Right atrium auricular region (tissue), 2 donors: ENCODE data around the gene KIRREL1. TPM values are rescaled to one million over a fixed set of nuclear protein-coding genes. Genes with fewer than 3 reads are reported as not detected.

Experiments
- DNase-seq: peaks from one replicate; pipeline ENCODE4 v3.0.0-alpha.2; 2019; ENCODE audit warnings: low spot score
- H3K27ac ChIP-seq, 2 donors: fragments of 200-600 bp; sonication (generic); 1 replicate in 1 of 2; 2 replicates in 1 of 2; pipeline ENCODE4 v1.5.1; 2016 to 2019
- H3K27me3 ChIP-seq, 2 donors: fragments of 200-600 bp; sonication (generic); one replicate each; pipeline versions ENCODE4 v1.5.1 to v1.6.0; 2017 to 2019
- H3K36me3 ChIP-seq: fragments of 200-600 bp; sonication (generic); one replicate; pipeline ENCODE4 v1.5.1; 2016
- H3K4me1 ChIP-seq, 2 donors: fragments of 200-600 bp; sonication (generic); one replicate each; pipeline versions ENCODE4 v1.5.1 to v1.6.0; 2017 to 2019
- H3K4me3 ChIP-seq, 2 donors: fragments of 200-600 bp; sonication (generic); 1 replicate in 1 of 2; 2 replicates in 1 of 2; pipeline ENCODE4 v1.5.1; 2017 to 2019; ENCODE audit warnings: mild to moderate bottlenecking in 1 of 2, moderate library complexity in 1 of 2
- H3K9me3 ChIP-seq, 2 donors: fragments of 200-600 bp; sonication (generic); one replicate each; pipeline ENCODE4 v1.5.1; 2019
- total RNA-seq, 2 donors: library from RNA; depleted of rRNA; stranded (reverse); fragments of >200 nt; gene quantifications; one replicate each; pipeline ENCODE4 v1.1.0, GENCODE V29; 2016
- TF ChIP-seq, protein P1 (sequence below), 2 donors: fragments of 200-600 bp; sonication (generic); IDR thresholded peaks; one replicate each; pipeline ENCODE4 v1.5.1; 2019; ENCODE audit warnings: antibody characterized with exemption in 2 of 2

KIRREL1 gene
- total RNA-seq, 2 donors from 2014 or later: 12.3 to 21.9 TPM

DNA sequence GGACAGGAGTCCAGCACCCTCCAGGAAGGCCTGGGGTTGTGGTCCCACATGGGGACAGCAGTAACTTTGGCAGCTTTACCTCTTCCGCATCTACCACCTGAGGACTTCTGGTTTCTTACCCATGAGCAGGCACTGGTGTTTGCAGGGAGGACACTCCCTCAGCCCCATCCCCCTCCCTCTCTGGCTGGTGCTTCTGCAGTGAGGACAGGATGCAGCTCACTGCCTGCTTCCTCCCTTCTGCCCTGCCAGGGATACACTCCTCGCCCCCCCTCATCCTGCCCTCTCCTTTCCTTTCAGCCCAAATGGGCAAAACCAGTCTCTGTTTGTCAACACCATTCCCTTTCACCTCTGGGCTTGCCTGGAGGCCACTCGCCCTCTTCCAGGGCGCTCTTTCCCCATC lies 62.4 kb downstream of the KIRREL1 start:
- Histone ChIP-seq H3K27ac (no peak overlapping the region), H3K4me3 (no peak overlapping the region), H3K27me3 (no peaks in the 10 kb centered on the region), H3K4me1 (peaks cover 0 to 27% of the 10 kb centered on the region in 2 donors), H3K36me3 (no peaks in the 10 kb centered on the region), H3K9me3 (no peaks in the 10 kb centered on the region)
- TF ChIP-seq, protein P1, sequence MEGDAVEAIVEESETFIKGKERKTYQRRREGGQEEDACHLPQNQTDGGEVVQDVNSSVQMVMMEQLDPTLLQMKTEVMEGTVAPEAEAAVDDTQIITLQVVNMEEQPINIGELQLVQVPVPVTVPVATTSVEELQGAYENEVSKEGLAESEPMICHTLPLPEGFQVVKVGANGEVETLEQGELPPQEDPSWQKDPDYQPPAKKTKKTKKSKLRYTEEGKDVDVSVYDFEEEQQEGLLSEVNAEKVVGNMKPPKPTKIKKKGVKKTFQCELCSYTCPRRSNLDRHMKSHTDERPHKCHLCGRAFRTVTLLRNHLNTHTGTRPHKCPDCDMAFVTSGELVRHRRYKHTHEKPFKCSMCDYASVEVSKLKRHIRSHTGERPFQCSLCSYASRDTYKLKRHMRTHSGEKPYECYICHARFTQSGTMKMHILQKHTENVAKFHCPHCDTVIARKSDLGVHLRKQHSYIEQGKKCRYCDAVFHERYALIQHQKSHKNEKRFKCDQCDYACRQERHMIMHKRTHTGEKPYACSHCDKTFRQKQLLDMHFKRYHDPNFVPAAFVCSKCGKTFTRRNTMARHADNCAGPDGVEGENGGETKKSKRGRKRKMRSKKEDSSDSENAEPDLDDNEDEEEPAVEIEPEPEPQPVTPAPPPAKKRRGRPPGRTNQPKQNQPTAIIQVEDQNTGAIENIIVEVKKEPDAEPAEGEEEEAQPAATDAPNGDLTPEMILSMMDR (IDR thresholded peaks at IDR 0.05): no peak
- DNase-seq: no peak

GRCh38 chr1:158056498-158056897 lies 63.1 kb downstream of the KIRREL1 start:
- TF ChIP-seq, protein P1 (IDR thresholded peaks at IDR 0.05): no peak

GRCh38 chr1:158058237-158058985 lies 65.0 kb downstream of the KIRREL1 start:
- Histone ChIP-seq H3K9me3 (no peaks in the 10 kb centered on the region), H3K4me3 (no peak overlapping the region), H3K4me1 (peaks cover 0 to 27% of the 10 kb centered on the region in 2 donors), H3K27ac (no peak overlapping the region), H3K27me3 (no peaks in the 10 kb centered on the region), H3K36me3 (no peaks in the 10 kb centered on the region)
- DNase-seq: no peak
- TF ChIP-seq, protein P1 (IDR thresholded peaks at IDR 0.05): no peak

More at GRCh38 chr1:158056498-158056897, 63.1 kb downstream of the KIRREL1 start:
- Histone ChIP-seq H3K27me3 (no peaks in the 10 kb centered on the region), H3K9me3 (no peaks in the 10 kb centered on the region), H3K27ac (no peak overlapping the region), H3K36me3 (no peaks in the 10 kb centered on the region), H3K4me3 (no peak overlapping the region), H3K4me1 (peaks cover 0 to 27% of the 10 kb centered on the region in 2 donors)
- DNase-seq: no peak

GRCh38 chr1:158059984-158060383 lies 66.5 kb downstream of the KIRREL1 start:
- H3K4me1 ChIP-seq: peaks cover 0 to 28% of the 10 kb centered on the region in 2 donors

DNA sequence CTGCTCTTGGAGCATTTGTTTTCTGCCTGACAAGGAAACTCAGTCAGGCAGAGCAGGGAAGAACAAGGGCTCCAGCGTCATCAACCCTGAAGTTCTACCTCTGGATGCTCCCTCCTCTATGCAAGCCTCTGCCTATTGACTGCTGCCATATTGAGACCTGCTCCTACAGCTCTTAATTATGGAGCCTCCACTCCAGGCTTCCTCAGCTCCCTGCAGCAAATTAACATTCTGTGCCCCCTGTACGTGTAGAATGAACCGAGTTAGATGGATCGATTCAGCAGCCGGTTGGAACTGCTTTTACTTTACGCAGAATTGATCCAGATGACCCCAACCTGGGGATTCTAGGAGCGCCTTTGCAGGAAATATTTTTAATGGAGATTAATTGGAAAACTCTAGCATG lies 68.7 kb downstream of the KIRREL1 start:
- Histone ChIP-seq H3K4me3 (no peak overlapping the region), H3K9me3 (no peaks in the 10 kb centered on the region), H3K27me3 (no peaks in the 10 kb centered on the region), H3K36me3 (no peaks in the 10 kb centered on the region), H3K4me1 (peaks cover 0 to 29% of the 10 kb centered on the region in 2 donors), H3K27ac (no peak overlapping the region)
- DNase-seq: no peak
- TF ChIP-seq, protein P1 (IDR thresholded peaks at IDR 0.05): no peak

More at GRCh38 chr1:158059984-158060383, 66.5 kb downstream of the KIRREL1 start:
- no peaks in the 10 kb centered on the region for H3K9me3 ChIP-seq
- TF ChIP-seq, protein P1 (IDR thresholded peaks at IDR 0.05): no peak
- no peak overlapping the region for H3K27ac ChIP-seq
- no peak for DNase-seq
- no peaks in the 10 kb centered on the region for H3K27me3 ChIP-seq
- no peak overlapping the region for H3K4me3 ChIP-seq
- H3K36me3 ChIP-seq: no peaks in the 10 kb centered on the region
